HEK293 (cell line): Measurements from ENCODE around the gene CDHR4.

Source experiments
- KLF8 ChIP-seq: fragments of 450-650 bp; formaldehyde crosslinking; IDR thresholded peaks from 2 replicates; pipeline ENCODE4 v1.5.1; 2016; ENCODE audit warnings: missing biosample characterization, missing genetic modification characterization
- OSR2 ChIP-seq: fragments of 450-650 bp; formaldehyde crosslinking; IDR thresholded peaks from 2 replicates; pipeline ENCODE4 v1.5.1; 2016; ENCODE audit warnings: missing biosample characterization, missing genetic modification characterization
- SP3 ChIP-seq: fragments of 450-650 bp; formaldehyde crosslinking; IDR thresholded peaks from 2 replicates; pipeline ENCODE4 v1.5.1; 2016; ENCODE audit warnings: missing biosample characterization, missing genetic modification characterization
- ZNF660 ChIP-seq: fragments of 450-650 bp; IDR thresholded peaks from 2 replicates; pipeline ENCODE4 v1.5.1; 2018; ENCODE audit warnings: missing biosample characterization, mild to moderate bottlenecking, missing genetic modification characterization
- TF ChIP-seq, protein P1 (sequence below): sonication (generic); formaldehyde crosslinking; IDR thresholded peaks from 2 replicates; pipeline ENCODE4 v1.8.1; 2022; ENCODE audit warnings: mild to moderate bottlenecking, moderate library complexity, missing genetic modification reagents
- TF ChIP-seq, protein P2 (sequence below): fragments of 450-650 bp; formaldehyde crosslinking; IDR thresholded peaks from 2 replicates; pipeline ENCODE4 v1.5.1; 2016; ENCODE audit warnings: missing biosample characterization, missing genetic modification characterization
- TF ChIP-seq, protein P3 (sequence below): fragments of 450-650 bp; formaldehyde crosslinking; IDR thresholded peaks from 2 replicates; pipeline ENCODE4 v1.5.1; 2016; ENCODE audit warnings: missing biosample characterization, missing genetic modification characterization

DNA sequence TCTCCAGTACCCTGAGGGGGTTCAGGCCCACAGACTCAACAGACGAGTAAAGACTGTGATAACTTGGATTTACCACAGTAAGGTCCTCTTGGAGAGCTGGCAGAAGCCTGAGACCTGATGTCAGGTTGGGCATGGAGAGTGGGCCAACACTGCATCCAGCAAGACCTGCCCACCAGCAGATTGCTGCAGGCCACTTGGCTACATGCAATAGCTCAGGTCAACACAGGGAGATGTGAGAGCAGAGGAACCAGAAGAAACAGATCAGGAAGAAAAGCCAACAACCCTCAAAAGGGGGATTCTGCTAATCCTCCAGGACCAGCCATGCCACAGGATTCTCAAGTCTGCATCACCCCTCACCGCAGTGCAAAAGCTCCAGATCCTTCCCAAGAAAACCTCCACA lies 11.6 kb downstream of the CDHR4 start:
- TF ChIP-seq, protein P1, sequence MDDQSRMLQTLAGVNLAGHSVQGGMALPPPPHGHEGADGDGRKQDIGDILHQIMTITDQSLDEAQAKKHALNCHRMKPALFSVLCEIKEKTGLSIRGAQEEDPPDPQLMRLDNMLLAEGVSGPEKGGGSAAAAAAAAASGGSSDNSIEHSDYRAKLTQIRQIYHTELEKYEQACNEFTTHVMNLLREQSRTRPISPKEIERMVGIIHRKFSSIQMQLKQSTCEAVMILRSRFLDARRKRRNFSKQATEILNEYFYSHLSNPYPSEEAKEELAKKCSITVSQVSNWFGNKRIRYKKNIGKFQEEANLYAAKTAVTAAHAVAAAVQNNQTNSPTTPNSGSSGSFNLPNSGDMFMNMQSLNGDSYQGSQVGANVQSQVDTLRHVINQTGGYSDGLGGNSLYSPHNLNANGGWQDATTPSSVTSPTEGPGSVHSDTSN (CRISPR knock-in tag): no peak
- TF ChIP-seq, protein P2, sequence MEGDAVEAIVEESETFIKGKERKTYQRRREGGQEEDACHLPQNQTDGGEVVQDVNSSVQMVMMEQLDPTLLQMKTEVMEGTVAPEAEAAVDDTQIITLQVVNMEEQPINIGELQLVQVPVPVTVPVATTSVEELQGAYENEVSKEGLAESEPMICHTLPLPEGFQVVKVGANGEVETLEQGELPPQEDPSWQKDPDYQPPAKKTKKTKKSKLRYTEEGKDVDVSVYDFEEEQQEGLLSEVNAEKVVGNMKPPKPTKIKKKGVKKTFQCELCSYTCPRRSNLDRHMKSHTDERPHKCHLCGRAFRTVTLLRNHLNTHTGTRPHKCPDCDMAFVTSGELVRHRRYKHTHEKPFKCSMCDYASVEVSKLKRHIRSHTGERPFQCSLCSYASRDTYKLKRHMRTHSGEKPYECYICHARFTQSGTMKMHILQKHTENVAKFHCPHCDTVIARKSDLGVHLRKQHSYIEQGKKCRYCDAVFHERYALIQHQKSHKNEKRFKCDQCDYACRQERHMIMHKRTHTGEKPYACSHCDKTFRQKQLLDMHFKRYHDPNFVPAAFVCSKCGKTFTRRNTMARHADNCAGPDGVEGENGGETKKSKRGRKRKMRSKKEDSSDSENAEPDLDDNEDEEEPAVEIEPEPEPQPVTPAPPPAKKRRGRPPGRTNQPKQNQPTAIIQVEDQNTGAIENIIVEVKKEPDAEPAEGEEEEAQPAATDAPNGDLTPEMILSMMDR (tag by site-specific recombination): no peak
- no peak for TF ChIP-seq ZNF660 (tag by site-specific recombination)
- TF ChIP-seq, protein P3, sequence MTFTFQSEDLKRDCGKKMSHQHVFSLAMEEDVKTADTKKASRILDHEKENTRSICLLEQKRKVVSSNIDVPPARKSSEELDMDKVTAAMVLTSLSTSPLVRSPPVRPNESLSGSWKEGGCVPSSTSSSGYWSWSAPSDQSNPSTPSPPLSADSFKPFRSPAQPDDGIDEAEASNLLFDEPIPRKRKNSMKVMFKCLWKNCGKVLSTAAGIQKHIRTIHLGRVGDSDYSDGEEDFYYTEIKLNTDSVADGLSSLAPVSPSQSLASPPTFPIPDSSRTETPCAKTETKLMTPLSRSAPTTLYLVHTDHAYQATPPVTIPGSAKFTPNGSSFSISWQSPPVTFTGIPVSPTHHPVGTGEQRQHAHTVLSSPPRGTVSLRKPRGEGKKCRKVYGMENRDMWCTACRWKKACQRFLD (tag by site-specific recombination): no peak
- no peak for TF ChIP-seq SP3 (tag by site-specific recombination)
- TF ChIP-seq OSR2: no peak
- no peak for TF ChIP-seq KLF8 (tag by site-specific recombination)
